GM19468 (cell line): Measurements from ENCODE around the gene IL25.
"Not testable (repeated sequence)": the region's sequence is repeated elsewhere in the genome, so short reads cannot be mapped to it uniquely, and the experiment has no call there.

Experiments
- ATAC-seq: cut with Tn5 transposase; IDR thresholded peaks from one replicate; pipeline ENCODE4 v1.9.1; 2021; ENCODE audit warnings: mild to moderate bottlenecking, moderate library complexity, moderate number of reproducible peaks; ENCODE audit not compliant: unreplicated experiment; ENCODE audit errors: extremely low read depth

The IL25 gene

GRCh38 chr14:23372509-23372908, at the start of gene IL25:
Gene IL25, plus strand, starts transcription at chr14:23372809.
- ATAC-seq = no peak

GRCh38 chr14:23323838-23324454, 48.7 kb upstream of the IL25 start:
- ATAC-seq = no peak

GRCh38 chr14:23324455-23324846, 48.2 kb upstream of the IL25 start:
- no peak for ATAC-seq

- ATAC-seq = no peak
Measured at GRCh38 chr14:23324993-23325392, 47.6 kb upstream of the IL25 start.

- ATAC-seq = not testable (repeated sequence)
Measured at GRCh38 chr14:23325746-23326145, 46.9 kb upstream of the IL25 start.

GRCh38 chr14:23326491-23327332, 45.9 kb upstream of the IL25 start:
- no peak for ATAC-seq

GRCh38 chr14:23327947-23328744, 44.5 kb upstream of the IL25 start:
- ATAC-seq = no peak

- ATAC-seq = no peak
Measured at GRCh38 chr14:23335623-23336022, 37.0 kb upstream of the IL25 start.

- ATAC-seq = no peak
Measured at GRCh38 chr14:23339506-23340268, 32.9 kb upstream of the IL25 start.

- ATAC-seq = no peak
Measured at GRCh38 chr14:23344481-23344880, 28.1 kb upstream of the IL25 start.

GRCh38 chr14:23345987-23346692, 26.5 kb upstream of the IL25 start:
- ATAC-seq = no peak

GRCh38 chr14:23346693-23347405, 25.8 kb upstream of the IL25 start:
- no peak for ATAC-seq

- ATAC-seq = no peak
Measured at GRCh38 chr14:23347406-23348296, 25.0 kb upstream of the IL25 start.

GRCh38 chr14:23348297-23348655, 24.3 kb upstream of the IL25 start:
- no peak for ATAC-seq

- no peak for ATAC-seq
Measured at GRCh38 chr14:23349156-23349845, 23.3 kb upstream of the IL25 start.

- ATAC-seq = no peak
Measured at GRCh38 chr14:23351681-23352505, 20.7 kb upstream of the IL25 start.
